OCI-LY7 (cell line): ENCODE measurements around the gene CDKN1C.

Experiments
- EZH2phosphoT487 ChIP-seq: fragments of 200-600 bp; sonication (generic); IDR thresholded peaks from 2 replicates; pipeline ENCODE4 v1.6.1; 2018; ENCODE audit warnings: low read depth, borderline replicate concordance, mild to moderate bottlenecking, mixed run types, antibody characterized with exemption, low read length, moderate library complexity, mixed read lengths
- TF ChIP-seq, protein P1 (sequence below): fragments of 200-600 bp; sonication (generic); conservative IDR thresholded peaks from 2 replicates; pipeline ENCODE4 v1.5.1; 2014; ENCODE audit warnings: mild to moderate bottlenecking, antibody characterized with exemption, low read length, moderate library complexity, mixed read lengths

GRCh38 chr11:2883979-2884815, 1.4 kb downstream of the CDKN1C start:
- TF ChIP-seq, protein P1, sequence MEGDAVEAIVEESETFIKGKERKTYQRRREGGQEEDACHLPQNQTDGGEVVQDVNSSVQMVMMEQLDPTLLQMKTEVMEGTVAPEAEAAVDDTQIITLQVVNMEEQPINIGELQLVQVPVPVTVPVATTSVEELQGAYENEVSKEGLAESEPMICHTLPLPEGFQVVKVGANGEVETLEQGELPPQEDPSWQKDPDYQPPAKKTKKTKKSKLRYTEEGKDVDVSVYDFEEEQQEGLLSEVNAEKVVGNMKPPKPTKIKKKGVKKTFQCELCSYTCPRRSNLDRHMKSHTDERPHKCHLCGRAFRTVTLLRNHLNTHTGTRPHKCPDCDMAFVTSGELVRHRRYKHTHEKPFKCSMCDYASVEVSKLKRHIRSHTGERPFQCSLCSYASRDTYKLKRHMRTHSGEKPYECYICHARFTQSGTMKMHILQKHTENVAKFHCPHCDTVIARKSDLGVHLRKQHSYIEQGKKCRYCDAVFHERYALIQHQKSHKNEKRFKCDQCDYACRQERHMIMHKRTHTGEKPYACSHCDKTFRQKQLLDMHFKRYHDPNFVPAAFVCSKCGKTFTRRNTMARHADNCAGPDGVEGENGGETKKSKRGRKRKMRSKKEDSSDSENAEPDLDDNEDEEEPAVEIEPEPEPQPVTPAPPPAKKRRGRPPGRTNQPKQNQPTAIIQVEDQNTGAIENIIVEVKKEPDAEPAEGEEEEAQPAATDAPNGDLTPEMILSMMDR = no peak
- TF ChIP-seq EZH2phosphoT487 = no peak
